ENCODE measurements around the gene SSPN.

SSPN gene

GRCh38 chr12:26214121-26214520, 18.7 kb downstream of the SSPN start:
- H3K4me3 ChIP-seq (ENCODE audit: low read depth, low read length) = no peak overlapping the region
- in situ Hi-C loops (cut with HindIII; ENCODE audit: low sequenced_read_pairs) = no loop called here
- TF ChIP-seq, protein P1, sequence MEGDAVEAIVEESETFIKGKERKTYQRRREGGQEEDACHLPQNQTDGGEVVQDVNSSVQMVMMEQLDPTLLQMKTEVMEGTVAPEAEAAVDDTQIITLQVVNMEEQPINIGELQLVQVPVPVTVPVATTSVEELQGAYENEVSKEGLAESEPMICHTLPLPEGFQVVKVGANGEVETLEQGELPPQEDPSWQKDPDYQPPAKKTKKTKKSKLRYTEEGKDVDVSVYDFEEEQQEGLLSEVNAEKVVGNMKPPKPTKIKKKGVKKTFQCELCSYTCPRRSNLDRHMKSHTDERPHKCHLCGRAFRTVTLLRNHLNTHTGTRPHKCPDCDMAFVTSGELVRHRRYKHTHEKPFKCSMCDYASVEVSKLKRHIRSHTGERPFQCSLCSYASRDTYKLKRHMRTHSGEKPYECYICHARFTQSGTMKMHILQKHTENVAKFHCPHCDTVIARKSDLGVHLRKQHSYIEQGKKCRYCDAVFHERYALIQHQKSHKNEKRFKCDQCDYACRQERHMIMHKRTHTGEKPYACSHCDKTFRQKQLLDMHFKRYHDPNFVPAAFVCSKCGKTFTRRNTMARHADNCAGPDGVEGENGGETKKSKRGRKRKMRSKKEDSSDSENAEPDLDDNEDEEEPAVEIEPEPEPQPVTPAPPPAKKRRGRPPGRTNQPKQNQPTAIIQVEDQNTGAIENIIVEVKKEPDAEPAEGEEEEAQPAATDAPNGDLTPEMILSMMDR (IDR thresholded peaks at IDR 0.05; ENCODE audit: low read depth, low read length, missing control alignments) = no peak
- no peak for DNase-seq (ENCODE audit: low read depth)

GRCh38 chr12:26219736-26220135, 24.4 kb downstream of the SSPN start:
- no peak overlapping the region for H3K4me3 ChIP-seq (ENCODE audit: low read depth, low read length)
- in situ Hi-C loops (cut with HindIII; ENCODE audit: low sequenced_read_pairs) = no loop called here
- DNase-seq (ENCODE audit: low read depth) = no peak
- TF ChIP-seq, protein P1 (IDR thresholded peaks at IDR 0.05; ENCODE audit: low read depth, low read length, missing control alignments) = no peak

- TF ChIP-seq, protein P1 (IDR thresholded peaks at IDR 0.05; ENCODE audit: low read depth, low read length, missing control alignments) = no peak
- H3K4me3 ChIP-seq (ENCODE audit: low read depth, low read length) = no peak overlapping the region
- in situ Hi-C loops (cut with HindIII; ENCODE audit: low sequenced_read_pairs) = no loop called here
- DNase-seq (ENCODE audit: low read depth) = no peak
These were observed 29.3 kb downstream of the SSPN start for GRCh38 chr12:26224657-26225056.

DNA sequence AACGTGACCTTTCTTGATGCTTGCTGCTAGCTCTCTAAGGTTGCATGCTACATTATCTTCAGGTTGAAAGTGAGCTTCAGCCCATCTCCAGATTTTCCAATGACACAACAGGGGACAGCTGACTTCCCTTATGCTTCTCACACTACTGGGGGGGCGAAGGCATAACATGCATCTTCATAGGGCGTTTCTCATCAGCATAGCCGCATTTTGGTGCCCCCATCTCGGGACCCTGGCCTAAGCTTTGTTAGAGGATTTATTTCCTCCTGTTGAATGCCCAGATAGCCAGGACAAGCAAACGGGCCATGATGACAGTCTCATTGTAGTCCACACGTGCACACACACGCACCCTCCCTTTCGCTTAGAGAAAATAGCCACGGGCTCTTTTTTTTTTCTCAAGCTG, 30.7 kb downstream of the SSPN start:
- DNase-seq (ENCODE audit: low read depth) = no peak
- TF ChIP-seq, protein P1 (IDR thresholded peaks at IDR 0.05; ENCODE audit: low read depth, low read length, missing control alignments) = no peak
- H3K4me3 ChIP-seq (ENCODE audit: low read depth, low read length) = no peak overlapping the region
- in situ Hi-C loops (cut with HindIII; ENCODE audit: low sequenced_read_pairs) = no loop called here

GRCh38 chr12:26226629-26227360, 31.4 kb downstream of the SSPN start:
- TF ChIP-seq, protein P1 (IDR thresholded peaks at IDR 0.05; ENCODE audit: low read depth, low read length, missing control alignments) = no peak
- in situ Hi-C loops (cut with HindIII; ENCODE audit: low sequenced_read_pairs) = no loop called here
- peak overlapping the region; percentile 22 for H3K4me3 ChIP-seq (ENCODE audit: low read depth, low read length)
- no peak for DNase-seq (ENCODE audit: low read depth)

- no peak overlapping the region for H3K4me3 ChIP-seq (ENCODE audit: low read depth, low read length)
- in situ Hi-C loops (cut with HindIII; ENCODE audit: low sequenced_read_pairs) = no loop called here
These were observed 32.0 kb downstream of the SSPN start for GRCh38 chr12:26227361-26227745.

More at GRCh38 chr12:26227361-26227745, 32.0 kb downstream of the SSPN start:
- TF ChIP-seq, protein P1 (IDR thresholded peaks at IDR 0.05; ENCODE audit: low read depth, low read length, missing control alignments) = no peak
- DNase-seq (ENCODE audit: low read depth) = no peak

Data from astrocyte of the cerebellum (primary cell).